Measurements from ENCODE around the gene RTP2.
A peak's percentile ranks its signal among the peaks of the same experiment; 100 is the strongest.
"Not testable (repeated sequence)": the region's sequence is repeated elsewhere in the genome, so short reads cannot be mapped to it uniquely, and the experiment has no call there.

Gene RTP2

GRCh38 chr3:187709155-187709554 is 6.8 kb upstream of the RTP2 start:
- no peak for DNase-seq

GRCh38 chr3:187708696-187709095 is 6.3 kb upstream of the RTP2 start:
- DNase-seq: no peak

- no peak for DNase-seq
Observed at GRCh38 chr3:187706971-187707370, 4.6 kb upstream of the RTP2 start.

GRCh38 chr3:187705164-187705563 is 2.8 kb upstream of the RTP2 start:
- no peak for DNase-seq

- no peak for DNase-seq
Observed at GRCh38 chr3:187700249-187700648, 2.1 kb downstream of the RTP2 start.

- no peak for DNase-seq
Observed at GRCh38 chr3:187698499-187699399, 3.6 kb downstream of the RTP2 start.

GRCh38 chr3:187696021-187696420 is 6.3 kb downstream of the RTP2 start:
- DNase-seq: no peak

- DNase-seq: no peak
Observed at GRCh38 chr3:187695449-187695848, 6.9 kb downstream of the RTP2 start.

GRCh38 chr3:187694801-187695200 is 7.6 kb downstream of the RTP2 start:
- no peak for DNase-seq

- no peak for DNase-seq
Observed at GRCh38 chr3:187693431-187693830, 8.9 kb downstream of the RTP2 start.

GRCh38 chr3:187689984-187690383 is 12.4 kb downstream of the RTP2 start:
- no peak for DNase-seq

GRCh38 chr3:187686621-187687273 is 15.6 kb downstream of the RTP2 start:
- no peak for DNase-seq

- no peak for DNase-seq
Observed at GRCh38 chr3:187685948-187686347, 16.4 kb downstream of the RTP2 start.

- DNase-seq: no peak
Observed at GRCh38 chr3:187684880-187685279, 17.5 kb downstream of the RTP2 start.

- DNase-seq: no peak
Observed at GRCh38 chr3:187684444-187684843, 17.9 kb downstream of the RTP2 start.

- not testable (repeated sequence) for DNase-seq
Observed at GRCh38 chr3:187681756-187682155, 20.6 kb downstream of the RTP2 start.

GRCh38 chr3:187679638-187680396 is 22.5 kb downstream of the RTP2 start:
- peak; percentile 81 for DNase-seq

- DNase-seq: peak; percentile 66
Observed at GRCh38 chr3:187678726-187679268, 23.6 kb downstream of the RTP2 start.

- DNase-seq: no peak
Observed at GRCh38 chr3:187677604-187678003, 24.8 kb downstream of the RTP2 start.

GRCh38 chr3:187673012-187673411 is 29.3 kb downstream of the RTP2 start:
- no peak for DNase-seq

- DNase-seq: no peak
Observed at GRCh38 chr3:187669675-187670504, 32.5 kb downstream of the RTP2 start, which contains the start of gene SST. Gene SST, minus strand, starts transcription at chr3:187670394. Its CDS starts 103 bp downstream, at chr3:187670291.

- DNase-seq: peak; percentile 91
Observed at GRCh38 chr3:187667526-187667925, 34.8 kb downstream of the RTP2 start.
